SU-DHL-6 (cell line): ENCODE measurements around the gene CLCF1.

Source experiments
- EZH2phosphoT487 ChIP-seq: fragments of 200-600 bp; sonication (generic), shearing (Covaris generic); conservative IDR thresholded peaks from 2 replicates; pipeline ENCODE4 v1.6.1; 2018; ENCODE audit warnings: mild to moderate bottlenecking, antibody characterized with exemption, low read length, moderate library complexity, mixed read lengths
- TF ChIP-seq, protein P1 (sequence below): fragments of 200-600 bp; sonication (generic); IDR thresholded peaks from one replicate; pipeline ENCODE4 v1.5.1; 2017; ENCODE audit warnings: antibody characterized with exemption, mild to moderate bottlenecking, low read length, moderate library complexity; ENCODE audit not compliant: insufficient read depth, poor library complexity, severe bottlenecking

GRCh38 chr11:67387518-67387917, 14.1 kb upstream of the CLCF1 start:
- TF ChIP-seq, protein P1, sequence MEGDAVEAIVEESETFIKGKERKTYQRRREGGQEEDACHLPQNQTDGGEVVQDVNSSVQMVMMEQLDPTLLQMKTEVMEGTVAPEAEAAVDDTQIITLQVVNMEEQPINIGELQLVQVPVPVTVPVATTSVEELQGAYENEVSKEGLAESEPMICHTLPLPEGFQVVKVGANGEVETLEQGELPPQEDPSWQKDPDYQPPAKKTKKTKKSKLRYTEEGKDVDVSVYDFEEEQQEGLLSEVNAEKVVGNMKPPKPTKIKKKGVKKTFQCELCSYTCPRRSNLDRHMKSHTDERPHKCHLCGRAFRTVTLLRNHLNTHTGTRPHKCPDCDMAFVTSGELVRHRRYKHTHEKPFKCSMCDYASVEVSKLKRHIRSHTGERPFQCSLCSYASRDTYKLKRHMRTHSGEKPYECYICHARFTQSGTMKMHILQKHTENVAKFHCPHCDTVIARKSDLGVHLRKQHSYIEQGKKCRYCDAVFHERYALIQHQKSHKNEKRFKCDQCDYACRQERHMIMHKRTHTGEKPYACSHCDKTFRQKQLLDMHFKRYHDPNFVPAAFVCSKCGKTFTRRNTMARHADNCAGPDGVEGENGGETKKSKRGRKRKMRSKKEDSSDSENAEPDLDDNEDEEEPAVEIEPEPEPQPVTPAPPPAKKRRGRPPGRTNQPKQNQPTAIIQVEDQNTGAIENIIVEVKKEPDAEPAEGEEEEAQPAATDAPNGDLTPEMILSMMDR: no peak
- TF ChIP-seq EZH2phosphoT487: no peak
